Measurements from ENCODE around the gene ROGDI. TPM values are rescaled to one million over a fixed set of nuclear protein-coding genes. Genes with fewer than 3 reads are reported as not detected.

The ROGDI gene
- total and polyA plus RNA-seq, 2 of the 13 experiments (the other 11 are each of a cell fraction or from before 2014, with no cell fraction given): 19.2 to 42.1 TPM

GRCh38 chr16:4800290-4801041 lies 2.0 kb downstream of the ROGDI start (continued):
- TF ChIP-seq ZSCAN25 (CRISPR knock-in tag; IDR thresholded peaks at IDR 0.05): no peak
- TF ChIP-seq KDM3A (CRISPR knock-in tag; IDR thresholded peaks at IDR 0.05; ENCODE audit: low read depth): 0 out of 2 replicates have a peak, but pooled peaks have one; percentile 36
- TF ChIP-seq, protein P1, sequence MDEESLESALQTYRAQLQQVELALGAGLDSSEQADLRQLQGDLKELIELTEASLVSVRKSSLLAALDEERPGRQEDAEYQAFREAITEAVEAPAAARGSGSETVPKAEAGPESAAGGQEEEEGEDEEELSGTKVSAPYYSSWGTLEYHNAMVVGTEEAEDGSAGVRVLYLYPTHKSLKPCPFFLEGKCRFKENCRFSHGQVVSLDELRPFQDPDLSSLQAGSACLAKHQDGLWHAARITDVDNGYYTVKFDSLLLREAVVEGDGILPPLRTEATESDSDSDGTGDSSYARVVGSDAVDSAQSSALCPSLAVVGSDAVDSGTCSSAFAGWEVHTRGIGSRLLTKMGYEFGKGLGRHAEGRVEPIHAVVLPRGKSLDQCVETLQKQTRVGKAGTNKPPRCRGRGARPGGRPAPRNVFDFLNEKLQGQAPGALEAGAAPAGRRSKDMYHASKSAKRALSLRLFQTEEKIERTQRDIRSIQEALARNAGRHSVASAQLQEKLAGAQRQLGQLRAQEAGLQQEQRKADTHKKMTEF (CRISPR knock-in tag; IDR thresholded peaks at IDR 0.05): 0 out of 2 replicates have a peak, but pooled peaks have one; percentile 23
- TF ChIP-seq ZNF614 (CRISPR knock-in tag; IDR thresholded peaks at IDR 0.05; ENCODE audit: borderline replicate concordance): 0 out of 2 replicates have a peak, but pooled peaks have one; percentile 49
- 0 out of 2 replicates have a peak, but pooled peaks have one; percentile 42 for TF ChIP-seq KLF12 (CRISPR knock-in tag; IDR thresholded peaks at IDR 0.05; ENCODE audit: borderline replicate concordance)
- 0 out of 2 replicates have a peak, but pooled peaks have one; percentile 45 for TF ChIP-seq PCBP1 (IDR thresholded peaks at IDR 0.05; ENCODE audit: borderline replicate concordance, low read depth, low read length)
- TF ChIP-seq ZNF263 (CRISPR knock-in tag; IDR thresholded peaks at IDR 0.05): peak; percentile 74
- TF ChIP-seq, protein P2, sequence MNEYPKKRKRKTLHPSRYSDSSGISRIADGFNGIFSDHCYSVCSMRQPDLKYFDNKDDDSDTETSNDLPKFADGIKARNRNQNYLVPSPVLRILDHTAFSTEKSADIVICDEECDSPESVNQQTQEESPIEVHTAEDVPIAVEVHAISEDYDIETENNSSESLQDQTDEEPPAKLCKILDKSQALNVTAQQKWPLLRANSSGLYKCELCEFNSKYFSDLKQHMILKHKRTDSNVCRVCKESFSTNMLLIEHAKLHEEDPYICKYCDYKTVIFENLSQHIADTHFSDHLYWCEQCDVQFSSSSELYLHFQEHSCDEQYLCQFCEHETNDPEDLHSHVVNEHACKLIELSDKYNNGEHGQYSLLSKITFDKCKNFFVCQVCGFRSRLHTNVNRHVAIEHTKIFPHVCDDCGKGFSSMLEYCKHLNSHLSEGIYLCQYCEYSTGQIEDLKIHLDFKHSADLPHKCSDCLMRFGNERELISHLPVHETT (CRISPR knock-in tag; conservative IDR thresholded peaks at IDR 0.05): peak; percentile 11; the same call in 1 of the 2 replicates
- TF ChIP-seq HOXA3 (CRISPR knock-in tag; IDR thresholded peaks at IDR 0.05): peak; percentile 53; the same call in 1 of the 2 replicates
- TF ChIP-seq MEF2D (CRISPR knock-in tag; IDR thresholded peaks at IDR 0.05): peak; percentile 26; the same call in 1 of the 2 replicates
- peak; percentile 85 for TF ChIP-seq GABPA (IDR thresholded peaks at IDR 0.05; ENCODE audit: low read depth, low read length)
- TF ChIP-seq GABPA (CRISPR knock-in tag; IDR thresholded peaks at IDR 0.05; ENCODE audit: low read depth): peak; percentile 95
- TF ChIP-seq ELF1 (CRISPR knock-in tag; IDR thresholded peaks at IDR 0.05): peak; percentile 69; the same call in 1 of the 2 replicates
- TF ChIP-seq, protein P3, sequence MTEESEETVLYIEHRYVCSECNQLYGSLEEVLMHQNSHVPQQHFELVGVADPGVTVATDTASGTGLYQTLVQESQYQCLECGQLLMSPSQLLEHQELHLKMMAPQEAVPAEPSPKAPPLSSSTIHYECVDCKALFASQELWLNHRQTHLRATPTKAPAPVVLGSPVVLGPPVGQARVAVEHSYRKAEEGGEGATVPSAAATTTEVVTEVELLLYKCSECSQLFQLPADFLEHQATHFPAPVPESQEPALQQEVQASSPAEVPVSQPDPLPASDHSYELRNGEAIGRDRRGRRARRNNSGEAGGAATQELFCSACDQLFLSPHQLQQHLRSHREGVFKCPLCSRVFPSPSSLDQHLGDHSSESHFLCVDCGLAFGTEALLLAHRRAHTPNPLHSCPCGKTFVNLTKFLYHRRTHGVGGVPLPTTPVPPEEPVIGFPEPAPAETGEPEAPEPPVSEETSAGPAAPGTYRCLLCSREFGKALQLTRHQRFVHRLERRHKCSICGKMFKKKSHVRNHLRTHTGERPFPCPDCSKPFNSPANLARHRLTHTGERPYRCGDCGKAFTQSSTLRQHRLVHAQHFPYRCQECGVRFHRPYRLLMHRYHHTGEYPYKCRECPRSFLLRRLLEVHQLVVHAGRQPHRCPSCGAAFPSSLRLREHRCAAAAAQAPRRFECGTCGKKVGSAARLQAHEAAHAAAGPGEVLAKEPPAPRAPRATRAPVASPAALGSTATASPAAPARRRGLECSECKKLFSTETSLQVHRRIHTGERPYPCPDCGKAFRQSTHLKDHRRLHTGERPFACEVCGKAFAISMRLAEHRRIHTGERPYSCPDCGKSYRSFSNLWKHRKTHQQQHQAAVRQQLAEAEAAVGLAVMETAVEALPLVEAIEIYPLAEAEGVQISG (CRISPR knock-in tag; IDR thresholded peaks at IDR 0.05): peak; percentile 31; the same call in 1 of the 2 replicates
- TF ChIP-seq ARNTL (CRISPR knock-in tag; IDR thresholded peaks at IDR 0.05): 0 out of 2 replicates have a peak, but pooled peaks have one; percentile 27
- TF ChIP-seq ZNF501 (CRISPR knock-in tag; IDR thresholded peaks at IDR 0.05): 0 out of 2 replicates have a peak, but pooled peaks have one; percentile 35
- TF ChIP-seq MAX (IDR thresholded peaks at IDR 0.05): peak; percentile 22; the same call in 1 of the 2 replicates
- peak; percentile 63 for TF ChIP-seq CBX1 (IDR thresholded peaks at IDR 0.05; ENCODE audit: low read depth)
- TF ChIP-seq HNF4A (CRISPR knock-in tag; IDR thresholded peaks at IDR 0.05): peak; percentile 40; the same call in 1 of the 2 replicates
- TF ChIP-seq HMG20A (CRISPR knock-in tag; IDR thresholded peaks at IDR 0.05; ENCODE audit: borderline replicate concordance): no peak
- 0 out of 2 replicates have a peak, but pooled peaks have one; percentile 56 for TF ChIP-seq ZNF691 (CRISPR knock-in tag; IDR thresholded peaks at IDR 0.05; ENCODE audit: borderline replicate concordance, low read depth)
- TF ChIP-seq TARDBP (CRISPR knock-in tag; IDR thresholded peaks at IDR 0.05): peak; percentile 39; the same call in 1 of the 2 replicates
